GF-D8 (cell line): ENCODE results near the gene TMEM120B.
"Not testable (repeated sequence)": the region's sequence is repeated elsewhere in the genome, so short reads cannot be mapped to it uniquely, and the experiment has no call there.

ENCODE experiments used
- DNase-seq: peaks from one replicate; lab custom pipeline; 2025; lab: John Stamatoyannopoulos, UW

Gene TMEM120B

DNA sequence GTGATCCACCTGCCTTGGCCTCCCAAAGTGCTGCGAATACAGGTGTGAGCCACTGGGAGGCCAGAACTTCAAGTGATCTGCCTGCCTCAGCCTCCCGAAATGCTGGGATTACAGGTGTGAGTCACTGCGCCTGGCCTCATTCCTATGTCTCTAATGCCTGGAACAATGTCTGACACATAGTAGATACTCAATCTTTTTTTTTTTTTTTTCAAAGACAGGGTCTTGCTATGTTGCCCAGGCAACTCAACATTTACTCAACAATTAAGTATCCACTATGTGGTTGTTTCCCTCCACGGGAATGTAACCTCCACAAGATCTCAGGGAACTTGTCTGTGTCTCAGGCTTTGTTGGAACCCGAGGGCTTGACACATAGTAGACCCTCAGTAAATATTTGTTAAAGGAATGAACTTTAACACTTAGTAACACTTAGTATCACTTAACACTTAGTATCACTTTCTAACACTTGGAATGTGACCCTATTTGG is 3.0 kb upstream of the TMEM120B start:
- no peak for DNase-seq

DNA sequence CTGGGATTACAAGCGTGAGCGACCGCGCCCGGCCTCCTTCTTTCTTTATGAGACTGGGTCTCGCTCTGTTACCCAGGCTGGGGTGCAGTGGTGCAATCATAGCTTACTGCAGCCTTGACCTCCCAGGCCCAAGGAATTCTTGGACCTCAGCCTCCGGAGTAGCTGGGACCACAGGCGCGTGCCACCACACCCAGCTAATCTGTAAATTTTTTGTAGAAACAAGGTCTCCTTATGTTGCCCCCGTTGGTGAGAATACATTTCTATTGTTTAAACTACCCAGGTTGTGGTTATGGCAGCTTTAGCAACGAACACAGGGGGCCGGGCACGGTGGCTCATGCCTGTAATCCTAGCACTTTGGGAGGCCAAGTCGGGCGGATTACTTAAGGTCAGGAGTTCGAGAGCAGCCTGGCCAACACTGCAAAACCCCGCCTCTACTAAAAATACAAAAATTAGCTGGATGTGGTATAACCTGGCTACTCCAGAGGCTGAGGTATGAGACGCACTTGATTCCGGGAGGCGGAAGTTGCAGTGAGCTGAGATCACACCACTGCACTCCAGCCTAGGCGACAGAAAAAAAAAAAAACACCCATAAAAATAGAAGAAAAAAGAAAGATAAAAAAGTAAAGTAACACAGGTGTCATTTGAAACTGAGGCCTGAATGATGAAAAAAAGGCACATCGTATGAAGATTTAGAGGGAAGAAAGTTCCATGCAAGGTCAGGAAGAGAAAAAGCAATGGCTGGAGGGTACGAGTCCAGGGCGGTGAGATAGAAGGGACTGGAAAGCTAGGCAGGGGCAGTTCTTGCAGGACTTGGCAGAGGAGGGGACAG is 977 bp upstream of the TMEM120B start:
- DNase-seq = no peak

DNA sequence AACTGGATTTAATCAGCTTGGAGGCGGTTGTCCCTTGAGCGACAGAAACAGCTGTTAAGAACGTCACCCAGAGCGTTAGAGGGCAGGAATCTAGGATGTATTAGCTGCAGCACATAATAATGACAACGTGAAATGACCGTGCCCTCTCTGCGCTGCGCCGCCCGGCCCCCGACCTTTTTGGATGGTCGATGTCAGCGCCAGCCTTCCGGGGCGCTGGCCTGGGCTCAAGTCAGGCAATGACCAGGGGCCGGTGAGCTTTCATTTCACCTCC is 427 bp upstream of the TMEM120B start:
- DNase-seq = no peak

DNA sequence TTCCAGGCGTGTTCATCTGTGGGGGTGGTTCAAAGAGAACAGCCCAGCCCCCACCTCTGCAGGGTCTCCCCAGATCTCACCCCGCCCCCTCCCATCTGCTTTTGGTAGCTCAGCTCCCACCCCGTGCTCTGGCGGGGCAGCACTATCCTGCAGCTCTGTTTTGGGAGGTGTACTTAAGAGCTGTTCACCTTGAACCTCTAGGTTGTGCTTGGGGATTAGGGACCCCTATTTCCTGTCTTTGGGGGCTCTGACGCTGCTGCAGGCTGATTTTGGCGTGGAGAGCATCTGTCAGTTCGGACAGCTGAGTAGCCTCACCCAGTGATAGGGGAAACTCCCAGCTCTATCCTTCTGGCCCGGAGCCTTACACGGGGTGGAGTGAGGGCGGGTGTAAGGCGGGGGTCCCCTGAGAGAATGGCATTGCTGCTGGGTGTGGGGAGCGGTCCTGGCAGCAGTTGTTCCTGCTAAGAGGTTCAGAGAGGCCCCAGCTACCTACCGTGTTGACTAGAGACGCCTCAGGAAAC is 765 bp downstream of the TMEM120B start:
- DNase-seq = no peak

DNA sequence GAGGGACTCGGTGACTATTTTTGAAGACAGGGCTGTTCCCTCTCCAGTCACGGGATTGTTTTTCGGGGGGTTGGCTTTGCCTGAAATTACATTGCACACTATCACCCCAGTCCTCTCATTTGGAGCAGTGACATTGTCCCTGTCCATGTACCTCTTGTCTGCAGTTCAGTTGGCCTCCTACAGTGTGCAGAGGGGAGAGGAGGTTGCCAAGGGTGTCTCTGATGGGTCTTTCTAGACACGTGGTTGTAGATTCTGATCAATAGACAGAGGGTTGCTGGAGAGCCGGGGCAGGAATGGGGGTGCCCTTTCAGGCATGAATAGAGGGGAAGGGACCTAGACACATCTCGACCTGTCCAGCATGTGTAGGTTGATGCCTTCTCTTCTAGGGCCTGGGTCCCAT is 1.2 kb downstream of the TMEM120B start:
- no peak for DNase-seq

DNA sequence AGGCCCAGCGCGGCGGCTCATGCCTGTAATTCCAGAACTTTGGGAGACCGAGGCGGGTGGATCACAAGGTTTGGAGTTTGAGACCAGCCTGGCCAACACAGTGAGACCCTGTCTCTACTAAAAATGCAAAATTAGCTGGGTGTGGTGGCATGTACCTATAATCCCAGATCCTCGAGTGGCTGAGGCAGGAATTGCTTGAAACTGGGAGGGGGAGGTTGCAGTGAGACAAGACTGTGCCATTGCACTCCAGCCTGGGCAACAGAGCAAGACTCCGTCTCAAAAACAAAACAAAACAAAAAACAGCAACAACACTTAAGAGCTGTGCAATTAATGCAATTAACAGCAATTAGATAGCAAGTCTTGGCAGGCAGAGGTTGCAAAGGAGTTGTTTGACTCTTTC is 2.5 kb downstream of the TMEM120B start:
- not testable (repeated sequence) for DNase-seq

DNA sequence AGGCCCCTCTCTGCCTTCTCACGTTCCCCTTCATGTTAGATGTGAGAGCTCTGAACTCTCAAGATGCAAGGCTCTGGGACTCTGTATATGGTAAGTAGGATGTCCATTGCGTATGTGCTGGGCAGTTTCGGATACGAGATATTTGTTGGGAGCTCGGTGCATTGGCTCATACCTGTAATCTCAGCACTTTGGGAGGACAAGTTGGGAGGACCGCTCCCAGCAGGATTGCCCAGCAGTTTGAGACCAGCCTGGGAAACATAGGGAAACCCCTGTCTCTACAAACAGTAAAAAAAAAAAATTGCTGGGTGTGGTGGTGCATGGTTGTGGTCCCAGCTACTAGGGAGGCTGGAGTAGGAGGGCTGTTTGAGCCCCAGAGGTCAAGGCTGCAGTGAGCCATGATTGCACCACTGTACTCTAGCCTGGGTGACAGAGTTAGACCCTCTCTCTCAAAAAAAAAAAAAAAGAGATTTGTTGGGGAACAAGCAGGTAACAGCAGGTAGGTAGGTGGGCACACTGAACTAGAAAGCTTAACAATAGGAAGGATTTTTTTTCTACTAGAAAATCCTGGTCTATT is 3.4 kb downstream of the TMEM120B start:
- no peak for DNase-seq

DNA sequence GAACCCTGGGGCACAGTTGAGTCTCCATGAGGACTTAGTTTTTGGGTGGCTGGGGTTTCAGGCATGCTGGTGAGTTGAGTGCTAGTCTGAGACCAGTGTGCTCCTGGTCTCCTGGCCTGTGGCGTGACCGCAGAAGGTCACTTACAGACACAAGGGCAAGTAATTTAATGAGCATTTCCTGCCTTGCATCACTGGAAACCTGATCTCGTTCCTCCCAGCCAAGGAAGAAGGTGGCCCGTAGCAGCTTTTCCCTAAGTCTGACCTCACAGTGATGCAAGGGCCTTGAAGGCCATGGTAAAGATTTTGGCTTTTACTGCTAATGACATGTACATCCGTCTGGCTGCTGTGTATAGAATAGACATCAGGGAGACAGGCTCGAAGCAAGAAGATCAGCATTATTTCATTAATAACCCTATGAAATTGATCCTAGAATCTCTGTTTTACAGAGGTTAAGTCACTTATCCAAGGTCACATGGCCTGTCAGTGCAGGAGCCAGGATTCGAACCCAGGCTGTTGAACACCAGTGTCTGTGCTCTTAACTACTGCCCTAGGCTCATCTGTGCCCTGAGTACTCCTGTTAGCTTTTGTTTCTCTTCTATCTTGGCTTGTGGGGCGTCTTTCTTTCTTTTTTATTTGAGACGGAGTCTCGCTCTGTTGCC is 4.6 kb downstream of the TMEM120B start:
- DNase-seq = peak; percentile 92

DNA sequence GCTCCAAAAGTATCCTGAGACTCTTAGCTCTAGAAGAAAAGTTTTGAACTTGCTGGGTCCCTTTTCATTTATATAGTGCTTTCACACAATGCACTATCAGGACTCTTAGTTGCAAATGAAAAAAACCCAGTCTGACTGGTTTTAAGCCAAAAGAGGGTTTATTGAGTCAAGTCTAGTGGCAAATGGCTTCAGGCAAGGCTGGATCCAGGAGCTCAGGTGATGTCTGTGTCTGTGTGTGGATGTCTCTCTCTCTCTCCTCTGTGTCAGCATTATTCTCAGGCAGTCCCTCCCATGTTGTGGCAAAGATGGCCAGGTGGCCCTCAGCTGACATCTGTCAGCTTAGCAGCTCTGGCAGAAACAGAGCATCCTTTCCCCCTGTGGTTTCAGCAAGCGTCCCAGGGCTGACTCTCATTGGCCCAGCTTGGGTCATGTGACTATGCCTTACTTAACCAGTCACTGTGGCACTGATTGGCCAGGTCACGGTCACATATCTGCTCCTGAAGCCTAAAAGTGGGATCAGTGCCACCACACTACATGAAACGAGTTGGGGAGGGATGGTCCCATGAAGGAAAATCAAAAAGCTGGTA is 6.2 kb downstream of the TMEM120B start:
- DNase-seq = no peak

DNA sequence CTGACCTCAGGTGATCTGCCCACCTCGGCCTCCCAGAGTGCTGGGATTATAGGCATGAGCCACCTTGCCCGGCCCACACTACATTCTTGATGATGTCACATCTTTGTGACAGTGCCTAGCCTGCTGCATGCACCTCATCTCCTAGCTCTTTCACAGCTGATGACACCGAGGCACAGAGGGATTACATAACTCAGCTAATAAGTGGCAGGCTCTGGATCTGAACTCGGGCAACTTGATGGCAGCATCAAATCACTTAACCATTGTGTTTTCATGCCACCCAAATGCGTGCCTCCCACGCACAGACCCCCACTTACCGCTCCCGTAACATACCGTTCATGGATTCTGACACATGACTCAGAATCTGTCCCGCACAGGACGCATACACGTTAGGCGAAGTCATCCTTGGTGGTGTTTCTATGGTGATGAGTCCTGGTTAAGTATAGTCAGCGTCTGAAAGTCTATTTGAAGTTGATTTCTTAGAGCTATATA is 7.4 kb downstream of the TMEM120B start:
- DNase-seq = no peak

DNA sequence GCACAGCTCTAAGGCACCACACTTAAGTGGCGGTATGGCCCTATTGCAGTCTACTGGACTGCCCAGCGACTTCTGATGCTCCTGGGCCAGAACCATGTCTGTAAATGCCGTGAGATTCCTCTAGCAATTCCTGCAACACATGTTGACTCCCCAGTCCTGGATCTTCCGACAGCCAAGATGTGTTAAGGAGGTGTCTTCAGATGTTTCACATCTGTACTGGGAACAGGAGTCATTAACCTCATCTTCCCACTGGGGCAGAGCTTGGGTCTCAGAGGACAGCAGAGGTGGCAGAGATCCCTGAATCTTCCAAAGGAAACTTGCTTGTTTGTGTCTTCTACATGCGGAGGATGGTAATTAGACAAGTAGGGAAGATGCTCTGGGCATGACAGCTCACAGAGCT is 8.2 kb downstream of the TMEM120B start:
- no peak for DNase-seq

DNA sequence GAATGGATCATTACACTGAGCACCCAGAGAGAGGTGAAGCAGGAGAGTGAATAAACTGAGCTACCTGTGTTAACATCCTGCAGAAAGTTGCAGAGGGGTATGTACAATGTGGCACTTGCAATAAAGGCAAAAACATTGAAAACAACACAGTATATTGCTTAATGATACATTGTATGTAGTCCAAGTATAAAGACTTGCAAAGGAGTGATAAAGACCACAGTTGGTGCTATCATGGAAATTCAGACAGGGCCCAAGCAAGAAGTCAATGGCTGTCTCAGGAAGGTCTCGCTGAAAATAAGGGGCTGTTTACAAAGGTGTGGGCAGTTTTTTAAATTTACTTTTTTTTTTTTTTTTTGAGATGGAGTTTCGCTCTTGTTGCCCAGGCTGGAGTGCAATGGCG is 10.0 kb downstream of the TMEM120B start:
- DNase-seq = no peak

DNA sequence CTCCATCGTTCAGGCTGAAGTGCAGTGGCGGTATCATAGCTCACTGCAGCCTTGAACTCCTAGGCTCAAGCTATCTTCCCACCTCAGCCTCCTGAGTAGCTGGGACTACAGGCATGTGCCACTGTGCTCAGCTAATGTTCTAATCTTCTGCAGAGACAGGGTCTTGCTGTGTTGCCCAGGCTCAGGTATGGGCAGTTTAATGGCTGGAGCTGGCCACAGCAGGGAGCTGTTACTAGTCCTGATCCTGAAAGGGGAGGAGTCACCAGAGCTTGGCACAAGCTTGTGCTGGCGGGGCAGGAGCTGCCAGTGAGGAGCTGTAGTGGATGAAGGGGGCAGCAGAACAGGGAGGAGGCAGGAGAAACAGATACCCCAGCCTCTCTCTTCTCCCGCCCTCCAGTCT is 10.6 kb downstream of the TMEM120B start:
- DNase-seq = no peak

DNA sequence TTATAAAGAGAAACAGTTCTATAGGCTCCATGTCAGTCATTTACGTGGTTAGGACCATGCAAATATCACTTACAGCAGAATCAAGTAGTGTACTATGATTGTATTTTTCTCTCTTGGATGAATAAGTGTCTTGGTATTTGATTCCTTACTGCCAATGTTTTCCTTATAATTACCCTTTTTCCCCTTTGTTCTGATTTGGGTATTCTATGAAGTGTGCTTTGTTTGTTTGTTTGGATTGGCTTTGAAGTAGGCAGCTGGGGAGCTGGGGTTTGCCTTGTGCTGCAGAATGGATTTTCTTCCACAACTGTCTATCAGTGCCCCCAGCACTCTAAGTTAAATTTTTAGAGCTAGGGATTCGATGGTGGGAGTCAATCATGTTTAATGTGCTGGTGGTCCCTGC is 12.4 kb downstream of the TMEM120B start:
- DNase-seq = no peak

DNA sequence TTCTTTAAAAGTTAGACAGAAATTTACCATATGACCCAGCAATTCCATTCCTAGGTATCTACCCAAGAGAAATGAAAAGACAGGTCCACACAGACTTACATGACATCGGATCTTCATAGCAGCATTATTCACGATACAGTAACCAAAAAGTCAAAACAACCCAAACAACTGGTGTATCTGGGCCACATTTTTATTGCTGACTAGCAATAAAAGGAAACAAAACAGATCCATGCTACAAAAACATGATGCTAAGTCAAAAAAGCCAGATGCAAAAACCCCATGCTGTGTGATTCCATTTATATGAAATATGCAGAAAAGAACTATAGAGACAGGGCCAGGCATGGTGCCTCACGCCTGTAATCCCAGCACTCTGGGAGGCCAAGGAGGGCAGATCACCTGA is 12.9 kb downstream of the TMEM120B start:
- DNase-seq = no peak

DNA sequence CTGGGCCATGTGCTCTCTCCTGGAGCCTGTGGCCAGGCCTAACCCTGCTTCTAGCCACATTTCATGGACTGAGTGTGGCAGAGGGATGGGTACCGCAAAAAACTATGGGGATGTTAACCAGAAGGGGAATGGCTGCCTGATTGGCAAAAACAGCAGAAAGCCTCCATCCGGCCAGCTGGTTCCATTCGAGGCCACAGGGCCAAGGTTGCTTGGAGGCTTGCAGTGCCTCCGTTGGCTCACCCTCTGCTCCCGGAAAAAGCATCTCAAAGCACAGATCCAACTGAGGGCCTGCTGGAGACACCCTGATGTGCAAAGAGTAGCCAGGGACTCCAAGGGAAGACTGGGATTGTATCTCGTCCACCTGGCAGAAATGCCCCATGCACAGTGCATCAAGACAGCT is 16.5 kb downstream of the TMEM120B start:
- DNase-seq = no peak

DNA sequence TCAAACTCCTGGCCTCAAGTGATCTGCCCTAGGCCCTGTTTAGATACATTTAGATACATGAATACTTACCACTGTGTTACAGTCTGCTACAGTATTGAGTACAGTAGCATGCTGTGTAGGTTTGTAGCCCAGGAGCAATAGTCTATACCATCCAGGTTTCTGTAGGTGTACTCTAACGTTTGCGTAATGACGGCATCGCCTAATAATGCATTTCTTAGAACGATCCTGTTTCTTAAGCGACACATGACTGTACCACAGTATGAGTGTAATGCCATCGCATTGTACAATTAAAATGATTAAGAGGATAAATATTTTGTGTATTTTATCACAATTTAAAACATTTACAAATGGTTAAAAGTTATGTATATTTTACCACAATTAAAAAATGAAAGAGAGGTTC is 18.9 kb downstream of the TMEM120B start:
- DNase-seq = no peak

DNA sequence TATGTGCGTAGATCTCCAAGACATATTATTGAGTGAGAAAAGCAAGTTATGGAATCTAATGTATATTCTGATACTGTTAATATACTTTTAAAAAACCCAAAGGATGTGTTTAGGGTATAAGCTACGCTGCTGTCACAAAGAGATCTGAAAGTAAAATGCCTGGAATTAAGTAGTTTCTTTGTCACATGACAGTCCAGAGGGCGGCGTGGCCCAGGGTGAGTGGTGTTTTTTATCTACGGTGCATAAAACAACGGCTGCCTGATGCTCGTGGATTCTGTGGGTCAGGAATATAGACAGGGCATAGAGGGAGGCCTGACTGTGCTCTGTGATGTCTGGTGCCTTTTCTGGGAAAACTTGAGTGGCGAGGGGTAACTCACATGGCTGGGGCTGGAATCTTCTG is 21.3 kb downstream of the TMEM120B start:
- DNase-seq = no peak

DNA sequence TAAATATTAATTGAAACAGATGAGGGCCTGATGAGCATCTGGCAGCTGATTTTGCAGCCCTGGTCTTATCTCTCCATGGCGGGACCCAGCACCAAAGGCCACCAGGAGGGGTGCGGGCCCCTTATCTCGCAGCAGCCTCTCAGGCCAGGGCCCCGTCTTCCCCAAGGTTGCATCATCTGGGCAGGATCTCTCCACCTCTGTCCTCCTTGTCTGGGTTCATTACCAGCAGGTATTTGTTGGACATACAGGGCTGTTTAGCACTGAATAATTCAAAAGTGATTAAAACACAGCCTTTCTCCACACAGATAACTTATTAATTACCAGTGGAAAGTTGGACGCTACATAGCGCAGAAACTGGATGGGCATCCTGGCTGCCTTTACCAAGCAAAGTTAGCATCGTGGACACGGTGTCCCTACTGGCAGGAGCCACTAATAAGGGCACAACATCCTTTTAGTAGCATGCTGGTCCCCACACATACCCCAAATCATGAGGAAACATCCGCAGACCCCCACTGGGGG is 25.8 kb downstream of the TMEM120B start:
- no peak for DNase-seq

DNA sequence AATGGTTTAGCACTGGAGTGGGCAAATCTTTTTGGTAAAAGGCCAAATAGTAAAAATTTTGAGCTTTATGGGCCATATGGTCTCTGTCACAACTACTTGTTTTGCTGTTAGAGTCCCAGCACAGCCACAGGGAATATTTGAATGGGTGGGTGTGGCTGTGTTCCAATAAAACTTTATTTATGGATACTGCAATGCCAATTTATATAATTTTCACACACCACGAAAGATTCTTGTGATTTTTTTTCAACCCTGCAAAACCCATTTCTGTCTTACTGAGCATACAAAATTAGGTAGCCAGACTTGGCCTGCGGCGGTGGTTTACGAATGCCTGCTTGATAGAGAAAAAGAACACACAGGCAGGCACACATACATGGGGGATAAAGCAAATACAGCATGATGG is 28.3 kb downstream of the TMEM120B start:
- DNase-seq = no peak

DNA sequence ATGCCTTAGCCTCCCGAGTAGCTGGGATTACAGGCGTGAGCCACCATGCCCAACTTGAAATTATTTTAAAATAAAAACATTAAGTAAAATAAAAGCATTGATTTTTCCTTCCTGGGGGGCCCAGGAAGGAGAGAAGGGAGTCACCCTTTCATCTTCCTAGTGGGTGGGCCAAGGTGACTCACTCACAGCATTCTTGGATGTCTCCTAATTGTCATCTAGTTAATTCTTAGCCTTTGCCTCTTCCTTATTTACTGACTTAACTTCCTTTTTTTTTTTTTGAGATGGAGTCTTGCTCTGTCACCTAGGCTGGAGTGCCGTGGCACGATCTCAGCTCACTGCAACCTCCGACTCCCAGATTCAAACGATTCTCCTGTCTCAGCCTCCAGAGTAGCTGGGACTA is 29.2 kb downstream of the TMEM120B start:
- no peak for DNase-seq

DNA sequence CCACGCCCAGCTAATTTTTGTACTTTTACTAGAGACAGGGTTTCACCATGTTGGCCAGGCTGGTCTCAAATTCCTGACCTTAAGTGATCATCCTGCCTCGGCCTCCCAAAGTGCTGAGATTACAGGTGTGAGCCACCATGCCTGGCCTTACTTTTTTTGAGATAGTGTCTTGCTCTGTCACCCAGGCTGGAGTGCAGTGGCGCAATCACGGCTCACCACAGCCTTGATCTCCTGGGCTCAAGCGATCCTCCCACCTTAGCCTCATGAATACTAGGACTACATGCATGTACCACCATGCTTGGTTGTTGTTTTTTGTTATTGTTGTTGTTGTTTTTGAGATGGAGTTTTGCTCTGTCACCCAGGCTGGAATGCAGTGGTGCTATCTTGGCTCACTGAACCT is 33.0 kb downstream of the TMEM120B start:
- DNase-seq = not testable (repeated sequence)

DNA sequence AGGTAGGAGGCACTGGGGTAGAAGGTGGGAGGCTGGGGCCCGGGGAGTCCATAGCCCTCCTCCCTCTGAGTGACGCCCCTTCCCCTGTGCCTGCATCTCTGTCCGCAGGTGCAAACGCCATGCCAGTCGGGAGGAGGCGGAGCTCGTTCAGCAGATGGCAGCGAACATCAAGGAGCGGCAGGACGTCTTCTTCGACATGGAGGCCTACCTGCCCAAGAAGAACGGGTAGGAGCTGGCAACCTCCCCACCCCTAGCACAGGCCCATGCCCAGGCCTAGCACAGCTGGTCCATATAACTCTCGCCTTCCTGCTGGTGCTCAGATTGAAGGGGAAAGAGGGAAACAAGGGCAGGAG is 35.6 kb downstream of the TMEM120B start:
- DNase-seq = no peak
